CD4-positive, alpha-beta T cell treated with Interleukin-15 for 1 hour (primary cell): ENCODE results near the gene HTR3E.
"Not testable (repeated sequence)": the region's sequence is repeated elsewhere in the genome, so short reads cannot be mapped to it uniquely, and the experiment has no call there.

Experiments used
- DNase-seq: peaks from one replicate; pipeline ENCODE4 v3.0.0-alpha.2; 2020

The HTR3E gene

GRCh38 chr3:184096811-184097383 is at the start of gene HTR3E:
Gene HTR3E (plus strand): TSS chr3:184097064. CDS start chr3:184097530, 466 bp downstream.
- DNase-seq, result no peak

GRCh38 chr3:184050217-184050847 is 46.5 kb upstream of the HTR3E start:
- no peak for DNase-seq

GRCh38 chr3:184052767-184053166 is 44.1 kb upstream of the HTR3E start, which contains the start of gene HTR3C:
Gene HTR3C (plus strand): TSS chr3:184053047. CDS start chr3:184053081, 34 bp downstream.
- no peak for DNase-seq

- no peak for DNase-seq
Observed at GRCh38 chr3:184058029-184058428, 38.8 kb upstream of the HTR3E start.

GRCh38 chr3:184059424-184059823 is 37.4 kb upstream of the HTR3E start:
- no peak for DNase-seq

GRCh38 chr3:184062637-184063036 is 34.2 kb upstream of the HTR3E start:
- no peak for DNase-seq

GRCh38 chr3:184066211-184066610 is 30.7 kb upstream of the HTR3E start:
- no peak for DNase-seq

GRCh38 chr3:184067573-184068055 is 29.2 kb upstream of the HTR3E start:
- DNase-seq, result no peak

GRCh38 chr3:184068344-184068743 is 28.5 kb upstream of the HTR3E start:
- no peak for DNase-seq

- not testable (repeated sequence) for DNase-seq
Observed at GRCh38 chr3:184071142-184071541, 25.7 kb upstream of the HTR3E start.

- no peak for DNase-seq
Observed at GRCh38 chr3:184073621-184074020, 23.2 kb upstream of the HTR3E start.

- no peak for DNase-seq
Observed at GRCh38 chr3:184075901-184076300, 21.0 kb upstream of the HTR3E start.

GRCh38 chr3:184077881-184078280 is 19.0 kb upstream of the HTR3E start:
- DNase-seq, result no peak

- no peak for DNase-seq
Observed at GRCh38 chr3:184078851-184079250, 18.0 kb upstream of the HTR3E start.

- DNase-seq, result no peak
Observed at GRCh38 chr3:184081116-184081830, 15.6 kb upstream of the HTR3E start.

GRCh38 chr3:184082034-184082433 is 14.8 kb upstream of the HTR3E start:
- no peak for DNase-seq

- DNase-seq, result no peak
Observed at GRCh38 chr3:184082465-184082864, 14.4 kb upstream of the HTR3E start.

- DNase-seq, result no peak
Observed at GRCh38 chr3:184085389-184085852, 11.4 kb upstream of the HTR3E start.

- DNase-seq, result no peak
Observed at GRCh38 chr3:184092199-184092598, 4.7 kb upstream of the HTR3E start.

- no peak for DNase-seq
Observed at GRCh38 chr3:184097556-184097955, 692 bp downstream of the HTR3E start.

GRCh38 chr3:184099806-184100686 is 3.2 kb downstream of the HTR3E start:
- no peak for DNase-seq

GRCh38 chr3:184110316-184110725 is 13.5 kb downstream of the HTR3E start:
- DNase-seq, result no peak

- DNase-seq, result no peak
Observed at GRCh38 chr3:184116017-184116416, 19.2 kb downstream of the HTR3E start.
